HG03460 (cell line): ENCODE data around the gene KRT34.
"Not testable (repeated sequence)": the region's sequence is repeated elsewhere in the genome, so short reads cannot be mapped to it uniquely, and the experiment has no call there.

Experiments used
- ATAC-seq: cut with Tn5 transposase; IDR thresholded peaks from one replicate; pipeline ENCODE4 v1.9.1; 2021; ENCODE audit not compliant: unreplicated experiment

KRT34 gene

GRCh38 chr17:41381943-41382342 lies at the start of gene KRT34:
Gene KRT34 (minus strand): TSS chr17:41382306. CDS start chr17:41382246, 60 bp downstream.
- ATAC-seq, result not testable (repeated sequence)

DNA sequence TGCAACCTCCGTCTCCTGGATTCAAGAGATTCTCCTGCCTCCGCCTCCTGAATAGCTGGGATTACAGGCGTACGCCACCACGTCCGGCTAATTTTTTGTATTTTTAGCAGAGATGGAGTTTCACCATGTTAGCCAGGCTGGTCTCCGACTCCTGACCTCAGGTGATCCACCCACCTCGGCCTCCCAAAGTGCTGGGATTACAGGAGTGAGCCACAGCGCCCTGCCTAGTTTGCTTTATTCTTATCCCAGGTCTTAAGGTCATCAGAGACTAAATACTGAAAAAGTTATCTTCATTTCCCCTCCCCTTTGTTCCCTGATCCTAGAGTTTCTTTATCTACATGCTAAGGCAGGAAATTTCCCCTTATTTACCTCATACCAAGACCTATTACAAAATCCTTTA lies 48.3 kb upstream of the KRT34 start:
- ATAC-seq, result not testable (repeated sequence)

- ATAC-seq, result no peak
Observed at GRCh38 chr17:41429667-41430066, 47.6 kb upstream of the KRT34 start.

GRCh38 chr17:41428591-41429291 lies 46.6 kb upstream of the KRT34 start:
- no peak for ATAC-seq

DNA sequence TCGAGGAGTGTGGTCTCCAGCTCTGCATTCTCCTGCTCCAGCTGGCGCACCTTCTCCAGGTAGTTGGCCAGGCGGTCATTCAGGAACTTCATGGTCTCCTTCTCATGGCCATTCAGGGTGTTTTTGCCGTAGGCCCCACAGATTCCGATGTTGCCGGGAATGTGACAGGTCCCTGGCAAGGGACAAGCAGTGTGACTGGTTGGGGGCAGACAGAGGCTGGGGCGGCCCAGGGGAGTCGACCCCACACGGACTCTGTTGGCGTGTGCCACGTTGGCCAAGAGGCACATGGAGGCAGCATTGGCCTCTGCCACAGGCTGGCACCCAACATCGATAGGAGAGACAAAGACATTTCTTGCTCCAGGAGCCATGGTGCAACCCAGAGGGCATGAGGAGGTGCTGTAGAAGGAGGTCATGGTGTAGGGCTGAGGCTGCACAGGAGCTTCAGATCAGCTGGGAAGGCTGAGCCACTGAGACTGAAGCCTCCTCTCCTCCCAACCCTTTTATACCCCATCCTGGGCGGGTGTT lies 42.1 kb upstream of the KRT34 start, which contains the start of gene KRT37:
TSS of gene KRT37 (minus strand) at position 475 of the 525 bp plus-strand sequence. CDS start at position 413, 62 bp downstream.
- ATAC-seq, result no peak

- ATAC-seq, result not testable (repeated sequence)
Observed at GRCh38 chr17:41422586-41422985, 40.5 kb upstream of the KRT34 start.

- ATAC-seq, result no peak
Observed at GRCh38 chr17:41421617-41422016, 39.5 kb upstream of the KRT34 start.

DNA sequence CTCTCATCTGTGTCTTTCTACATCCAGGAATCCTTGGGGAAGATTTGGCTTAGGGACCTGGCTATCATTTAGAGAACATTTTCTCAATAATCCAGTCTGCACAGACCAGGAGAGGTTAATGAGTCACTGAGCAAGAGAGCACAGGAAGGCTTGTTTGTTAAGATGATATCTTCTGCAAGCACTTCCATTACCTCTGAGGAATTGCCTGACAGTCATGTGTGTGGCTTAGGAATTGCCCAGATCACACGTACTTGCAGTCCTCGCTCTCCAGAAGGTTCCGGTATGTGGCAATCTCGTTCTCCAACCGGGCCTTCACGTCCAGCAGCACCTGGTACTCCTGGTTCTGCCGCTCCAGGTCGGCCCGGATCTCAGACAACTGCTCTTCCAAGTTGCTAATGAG lies 39.0 kb upstream of the KRT34 start:
- no peak for ATAC-seq

GRCh38 chr17:41420134-41420533 lies 38.0 kb upstream of the KRT34 start:
- no peak for ATAC-seq

DNA sequence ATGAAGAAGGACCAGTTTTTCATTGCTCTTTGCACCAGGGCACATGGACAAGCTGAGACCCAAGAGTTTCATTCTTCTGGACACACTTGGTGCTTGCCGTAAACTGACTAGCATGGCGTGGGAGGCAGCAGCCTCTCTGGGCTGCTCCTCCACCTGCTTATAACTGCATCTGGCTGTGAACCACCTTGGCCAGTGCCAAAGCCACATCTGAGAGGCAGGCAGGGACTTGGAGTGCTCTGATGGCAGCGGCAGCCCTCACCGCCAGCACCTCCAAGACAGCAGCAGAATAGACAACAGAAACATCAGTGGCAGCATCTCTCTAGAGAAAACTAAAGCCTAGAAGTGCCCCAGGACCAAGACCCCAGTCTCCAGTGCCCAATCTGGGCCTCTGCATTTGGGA lies 37.6 kb upstream of the KRT34 start:
- ATAC-seq, result no peak

DNA sequence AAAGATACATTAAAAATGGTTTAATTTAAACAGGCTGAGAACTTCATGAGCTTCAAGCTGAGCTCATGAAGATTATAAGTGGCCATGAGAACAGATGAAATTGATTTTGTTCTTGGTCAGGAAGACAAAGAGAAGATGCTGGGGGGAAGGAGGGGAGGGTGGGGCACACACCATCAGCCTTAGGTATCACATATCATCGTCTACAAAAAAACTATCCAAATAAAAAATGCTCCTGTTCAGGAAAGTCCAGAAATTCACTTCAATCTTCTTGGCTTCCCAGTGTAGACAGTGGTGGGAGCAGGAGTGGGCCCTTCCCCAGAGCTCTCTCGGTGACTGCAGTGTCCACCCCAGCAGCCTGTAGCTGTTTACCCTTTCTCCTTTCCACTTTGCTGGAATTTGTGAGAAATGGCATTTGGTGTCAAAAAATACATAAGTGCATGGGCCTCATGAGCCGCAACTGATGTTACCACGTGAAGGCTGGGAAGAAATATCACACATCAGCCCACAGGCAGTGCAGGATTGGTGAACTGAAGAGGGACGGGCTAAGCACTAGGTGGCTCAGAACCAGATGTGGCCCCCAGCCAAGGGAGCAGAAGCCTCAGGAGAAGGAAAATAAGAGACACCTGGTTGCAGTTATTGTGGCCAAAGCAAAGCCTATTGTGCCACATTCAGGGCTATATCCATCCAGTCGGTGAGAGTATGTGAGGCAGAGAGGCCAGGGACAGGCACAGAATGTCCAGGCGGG lies 36.2 kb upstream of the KRT34 start:
- ATAC-seq, result no peak

DNA sequence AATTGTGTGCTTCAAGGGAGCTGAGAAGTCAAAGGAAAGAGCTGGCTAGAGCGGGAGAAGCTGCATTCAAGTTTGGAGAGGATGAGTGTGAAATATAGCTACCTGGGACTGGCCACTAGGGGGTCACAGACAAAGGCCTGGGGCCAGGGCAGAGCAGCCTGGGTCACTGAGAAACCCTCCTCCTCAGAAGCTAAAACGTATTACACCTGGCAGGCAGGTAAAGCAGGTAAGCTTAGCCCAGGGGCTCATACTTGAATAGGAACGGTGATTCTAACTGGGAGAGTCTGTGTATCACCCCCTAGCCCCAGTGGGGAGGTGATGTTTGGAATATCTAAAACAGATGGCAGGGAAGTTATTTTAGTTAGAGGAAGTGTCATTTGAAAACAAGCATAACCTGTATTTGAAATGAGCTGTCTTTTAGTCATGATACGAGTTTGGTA lies 35.5 kb upstream of the KRT34 start:
- no peak for ATAC-seq

GRCh38 chr17:41417127-41417526 lies 35.0 kb upstream of the KRT34 start:
- ATAC-seq, result no peak

GRCh38 chr17:41416479-41416878 lies 34.4 kb upstream of the KRT34 start:
- ATAC-seq, result no peak

- no peak for ATAC-seq
Observed at GRCh38 chr17:41415833-41416335, 33.8 kb upstream of the KRT34 start.

- ATAC-seq, result no peak
Observed at GRCh38 chr17:41415411-41415810, 33.3 kb upstream of the KRT34 start.

DNA sequence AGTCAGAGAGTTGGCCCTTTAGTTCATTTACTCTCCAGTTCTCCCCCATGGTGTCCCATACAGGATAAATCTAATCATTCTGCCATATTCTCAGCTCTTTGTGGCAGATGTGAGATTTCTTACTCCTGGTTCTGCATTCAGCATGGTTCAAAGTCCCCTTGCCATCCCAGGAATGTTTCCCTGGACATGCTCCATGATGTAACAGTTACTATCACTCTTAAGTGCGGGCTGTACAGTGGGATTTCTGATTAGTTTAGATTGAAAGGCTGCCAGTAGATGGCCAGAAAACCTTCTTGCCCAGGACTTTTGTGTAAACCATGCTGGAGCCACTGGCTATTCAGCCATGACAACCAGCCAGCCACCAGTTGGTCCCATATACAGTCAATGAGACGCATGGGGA lies 31.9 kb upstream of the KRT34 start:
- ATAC-seq, result no peak

DNA sequence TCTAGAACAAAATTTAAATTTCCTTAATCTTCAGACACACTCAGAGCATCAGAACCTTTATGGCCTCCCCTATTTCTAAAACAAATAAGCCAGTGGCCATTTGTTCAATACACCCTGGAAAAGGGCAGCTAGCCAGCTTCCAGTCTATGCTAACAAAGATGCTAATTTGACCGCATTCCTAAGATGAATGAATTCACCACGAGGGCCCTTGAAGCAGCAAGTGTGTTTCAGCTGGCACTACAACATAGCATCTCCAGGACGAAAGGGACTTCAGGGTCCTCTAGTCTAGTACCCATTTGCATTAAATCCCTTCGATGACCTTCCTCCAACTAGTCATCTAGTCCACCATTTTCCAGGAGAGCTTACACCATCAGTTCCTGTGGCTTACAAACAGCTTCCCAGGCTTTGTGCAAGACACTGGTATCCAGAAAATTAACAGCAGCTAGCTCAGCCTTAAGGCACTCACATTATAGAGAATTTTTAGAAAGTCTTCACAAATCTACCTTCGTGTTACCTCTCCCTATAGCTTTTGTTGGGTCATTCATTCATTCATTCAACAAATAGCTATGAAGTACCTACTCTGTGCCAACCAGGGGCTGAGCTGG lies 31.3 kb upstream of the KRT34 start:
- ATAC-seq, result no peak

GRCh38 chr17:41411072-41411840 lies 29.1 kb upstream of the KRT34 start:
- ATAC-seq, result no peak

DNA sequence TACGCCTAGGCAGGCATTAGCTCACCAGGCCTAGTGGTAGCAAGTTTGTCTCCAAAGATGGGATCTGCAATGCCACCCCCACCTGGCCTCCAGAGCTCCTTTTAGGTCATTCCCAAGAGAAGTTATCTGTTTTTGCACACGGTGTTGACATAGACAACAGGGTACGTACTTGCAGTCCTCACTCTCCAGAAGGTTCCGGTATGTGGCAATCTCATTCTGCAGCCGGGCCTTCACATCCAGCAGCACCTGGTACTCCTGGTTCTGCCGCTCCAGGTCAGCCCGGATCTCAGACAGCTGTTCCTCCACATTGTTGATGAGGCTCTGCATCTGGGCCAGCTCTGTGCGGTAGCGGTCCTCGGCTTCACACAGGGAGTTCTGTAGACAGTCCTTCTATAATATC lies 25.1 kb upstream of the KRT34 start:
- no peak for ATAC-seq

- no peak for ATAC-seq
Observed at GRCh38 chr17:41406205-41406604, 24.1 kb upstream of the KRT34 start.
